ENCODE measurements around the gene JUND. TPM values are rescaled to one million over a fixed set of nuclear protein-coding genes. Genes with fewer than 3 reads are reported as not detected.

The JUND gene
- total and polyA plus RNA-seq, 8 donors = 43.1 to 232 (median 122) TPM

GRCh38 chr19:18306209-18306887 is 24.9 kb upstream of the JUND start:
- Histone ChIP-seq H3K9me3 (no peaks in the 10 kb centered on the region), H3K4me3 (no peak overlapping the region), H3K36me3 (peaks cover 0 to 50% of the 10 kb centered on the region in 2 donors), H3K4me1 (peaks cover 17 to 54% of the 10 kb centered on the region in 2 donors), H3K27ac (peak overlapping the region in 1 of 2 donors; percentile 60), H3K27me3 (no peaks in the 10 kb centered on the region)
- no peak for TF ChIP-seq CTCF (IDR thresholded peaks at IDR 0.05)
- no peak for DNase-seq
- intact Hi-C loops (cut with DNase I) = no loop called here
- no peak for ATAC-seq

GRCh38 chr19:18304458-18305310 is 23.3 kb upstream of the JUND start:
- H3K9me3 ChIP-seq = no peaks in the 10 kb centered on the region
- DNase-seq (peak; percentile 72 to 94 (median 86)), ATAC-seq (peak; percentile 84)
- H3K27ac ChIP-seq = peak overlapping the region; percentile 98 to 99
- peaks cover 17 to 64% of the 10 kb centered on the region in 2 donors for H3K4me1 ChIP-seq
- H3K27me3 ChIP-seq = no peaks in the 10 kb centered on the region
- no peak for TF ChIP-seq CTCF (IDR thresholded peaks at IDR 0.05)
- H3K36me3 ChIP-seq = peaks cover 0 to 34% of the 10 kb centered on the region in 2 donors
- intact Hi-C loops (cut with DNase I) = no loop called here
- peak overlapping the region; percentile 7 to 40 for H3K4me3 ChIP-seq

GRCh38 chr19:18304208-18304457 is 22.7 kb upstream of the JUND start:
- Histone ChIP-seq H3K27me3 (no peaks in the 10 kb centered on the region), H3K36me3 (peaks cover 0 to 28% of the 10 kb centered on the region in 2 donors), H3K4me3 (peak overlapping the region; percentile 5 to 40), H3K27ac (peak overlapping the region; percentile 98 to 99), H3K9me3 (no peaks in the 10 kb centered on the region), H3K4me1 (peaks cover 17 to 64% of the 10 kb centered on the region in 2 donors)
- ATAC-seq = no peak
- intact Hi-C loops (cut with DNase I) = no loop called here
- TF ChIP-seq CTCF (IDR thresholded peaks at IDR 0.05) = no peak
- peak in 1 of 4 donors; percentile 53 for DNase-seq

GRCh38 chr19:18301718-18302111 is 20.3 kb upstream of the JUND start:
- intact Hi-C loops (cut with DNase I) = no loop called here
- H3K27me3 ChIP-seq = no peaks in the 10 kb centered on the region
- H3K36me3 ChIP-seq = peaks cover 0 to 4% of the 10 kb centered on the region in 2 donors
- H3K9me3 ChIP-seq = no peaks in the 10 kb centered on the region
- H3K27ac ChIP-seq = peak overlapping the region; percentile 24 to 72
- no peak for TF ChIP-seq CTCF (IDR thresholded peaks at IDR 0.05)
- no peak for DNase-seq
- no peak for ATAC-seq
- H3K4me1 ChIP-seq = peaks cover 16 to 62% of the 10 kb centered on the region in 2 donors
- H3K4me3 ChIP-seq = no peak overlapping the region
